ENCODE data around the gene CENPF.

CENPF gene

GRCh38 chr1:214579183-214579582, 23.8 kb upstream of the CENPF start:
- Histone ChIP-seq H3K9me3 (ENCODE audit: insufficient read depth, low read length) (peaks cover 6% of the 10 kb centered on the region; the same call in 1 of the 2 replicates), H3K27me3 (ENCODE audit: low read depth, low read length) (peaks cover 15% of the 10 kb centered on the region), H3K4me2 (ENCODE audit: low read length) (no peak overlapping the region), H3K27ac (ENCODE audit: low read length) (no peak overlapping the region), H3K79me2 (ENCODE audit: low read length) (no peaks in the 10 kb centered on the region), H2AFZ (ENCODE audit: low read depth, low read length) (no peak overlapping the region), H4K20me1 (ENCODE audit: insufficient read depth, low read length) (no peaks in the 10 kb centered on the region), H3K36me3 (replicated peaks; ENCODE audit: low read depth, low read length) (no peaks in the 10 kb centered on the region), H3K9ac (ENCODE audit: low read length) (no peak overlapping the region), H3K4me1 (ENCODE audit: low read length) (peaks cover 4% of the 10 kb centered on the region), H3K4me3 (ENCODE audit: low read length) (no peak overlapping the region)
- TF ChIP-seq CTCF (IDR thresholded peaks at IDR 0.05; ENCODE audit: low read depth, low read length), result no peak
- TF ChIP-seq EZH2phosphoT487 (IDR thresholded peaks at IDR 0.05; ENCODE audit: low read depth), result no peak

DNA sequence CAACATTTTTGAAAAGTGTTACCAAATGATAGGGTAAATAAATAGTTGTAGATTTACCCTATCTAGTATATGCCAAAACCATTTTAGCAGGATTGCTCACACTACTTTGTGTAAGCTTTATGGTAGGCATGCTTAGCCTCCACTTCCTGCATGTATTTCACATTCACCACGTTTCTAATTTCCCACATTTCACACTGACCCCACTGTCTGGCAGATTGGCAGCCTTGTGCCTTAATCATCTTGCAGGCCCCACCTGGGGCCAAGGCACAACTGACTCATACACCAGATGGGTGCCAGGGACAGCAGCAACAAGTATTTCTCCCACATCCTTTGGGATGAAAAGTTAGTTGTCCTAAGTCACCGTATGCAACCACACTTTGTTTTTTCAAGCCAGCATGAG, 21.2 kb upstream of the CENPF start:
- H3K4me3 ChIP-seq (ENCODE audit: low read length), result no peak overlapping the region
- no peak overlapping the region for H3K4me2 ChIP-seq (ENCODE audit: low read length)
- H2AFZ ChIP-seq (ENCODE audit: low read depth, low read length), result no peak overlapping the region
- TF ChIP-seq EZH2phosphoT487 (IDR thresholded peaks at IDR 0.05; ENCODE audit: low read depth), result no peak
- no peak for TF ChIP-seq CTCF (IDR thresholded peaks at IDR 0.05; ENCODE audit: low read depth, low read length)
- H3K9me3 ChIP-seq (ENCODE audit: insufficient read depth, low read length), result no peaks in the 10 kb centered on the region
- H3K27ac ChIP-seq (ENCODE audit: low read length), result no peak overlapping the region
- H3K4me1 ChIP-seq (ENCODE audit: low read length), result peaks cover 4% of the 10 kb centered on the region
- H3K79me2 ChIP-seq (ENCODE audit: low read length), result no peaks in the 10 kb centered on the region
- no peak overlapping the region for H3K9ac ChIP-seq (ENCODE audit: low read length)
- peaks cover 23% of the 10 kb centered on the region for H3K27me3 ChIP-seq (ENCODE audit: low read depth, low read length)
- H3K36me3 ChIP-seq (replicated peaks; ENCODE audit: low read depth, low read length), result no peaks in the 10 kb centered on the region
- H4K20me1 ChIP-seq (ENCODE audit: insufficient read depth, low read length), result no peaks in the 10 kb centered on the region

DNA sequence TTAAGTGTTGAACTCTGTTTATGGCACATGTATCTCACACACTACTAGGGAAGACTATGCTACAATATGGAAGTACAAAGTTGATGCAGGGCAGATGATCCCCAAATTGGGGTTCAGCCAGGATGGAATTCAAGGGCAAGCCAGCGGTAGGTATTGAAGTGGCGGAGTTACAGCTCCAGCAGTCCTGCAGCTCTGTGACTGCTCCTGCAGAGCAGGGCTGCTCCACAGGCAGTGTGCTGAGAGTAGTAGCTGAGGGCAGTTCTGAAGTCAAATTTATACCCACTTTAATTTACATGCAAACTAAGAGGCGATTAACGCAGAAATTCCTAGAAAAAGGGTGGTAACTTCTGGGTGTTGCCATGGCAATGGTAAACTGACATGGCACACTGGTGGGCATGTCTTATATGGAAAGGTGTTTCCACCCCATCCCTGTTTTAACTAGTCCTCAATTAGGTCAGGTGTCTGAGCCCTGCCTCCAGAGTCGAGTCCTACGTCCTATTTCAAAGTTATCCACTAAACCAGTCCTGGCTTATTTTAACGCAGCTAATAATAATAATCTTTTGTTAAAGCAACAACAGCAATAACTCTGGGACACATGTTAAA, 20.6 kb upstream of the CENPF start:
- Histone ChIP-seq H3K27me3 (ENCODE audit: low read depth, low read length) (peaks cover 29% of the 10 kb centered on the region), H3K36me3 (replicated peaks; ENCODE audit: low read depth, low read length) (no peaks in the 10 kb centered on the region), H3K4me1 (ENCODE audit: low read length) (peaks cover 4% of the 10 kb centered on the region), H3K4me3 (ENCODE audit: low read length) (no peak overlapping the region), H3K4me2 (ENCODE audit: low read length) (no peak overlapping the region), H3K27ac (ENCODE audit: low read length) (no peak overlapping the region), H3K79me2 (ENCODE audit: low read length) (no peaks in the 10 kb centered on the region), H3K9me3 (ENCODE audit: insufficient read depth, low read length) (no peaks in the 10 kb centered on the region), H4K20me1 (ENCODE audit: insufficient read depth, low read length) (no peaks in the 10 kb centered on the region), H3K9ac (ENCODE audit: low read length) (no peak overlapping the region), H2AFZ (ENCODE audit: low read depth, low read length) (no peak overlapping the region)
- TF ChIP-seq EZH2phosphoT487 (IDR thresholded peaks at IDR 0.05; ENCODE audit: low read depth) (no peak), CTCF (IDR thresholded peaks at IDR 0.05; ENCODE audit: low read depth, low read length) (no peak)

- Histone ChIP-seq H3K4me2 (ENCODE audit: low read length) (no peak overlapping the region), H3K36me3 (replicated peaks; ENCODE audit: low read depth, low read length) (no peaks in the 10 kb centered on the region), H3K9ac (ENCODE audit: low read length) (no peak overlapping the region), H3K27ac (ENCODE audit: low read length) (no peak overlapping the region), H3K4me3 (ENCODE audit: low read length) (no peak overlapping the region), H3K27me3 (ENCODE audit: low read depth, low read length) (peaks cover 29% of the 10 kb centered on the region), H3K4me1 (ENCODE audit: low read length) (peaks cover 4% of the 10 kb centered on the region), H4K20me1 (ENCODE audit: insufficient read depth, low read length) (no peaks in the 10 kb centered on the region), H3K79me2 (ENCODE audit: low read length) (no peaks in the 10 kb centered on the region), H3K9me3 (ENCODE audit: insufficient read depth, low read length) (no peaks in the 10 kb centered on the region), H2AFZ (ENCODE audit: low read depth, low read length) (no peak overlapping the region)
- TF ChIP-seq CTCF (IDR thresholded peaks at IDR 0.05; ENCODE audit: low read depth, low read length) (no peak), EZH2phosphoT487 (IDR thresholded peaks at IDR 0.05; ENCODE audit: low read depth) (no peak)
Observed at GRCh38 chr1:214583113-214583512, 19.9 kb upstream of the CENPF start.
